ENCODE data around the gene NCBP2L.

The NCBP2L gene

GRCh38 chrX:107818900-107819521 is 41.5 kb downstream of the NCBP2L start:
- DNase-seq, result no peak

DNA sequence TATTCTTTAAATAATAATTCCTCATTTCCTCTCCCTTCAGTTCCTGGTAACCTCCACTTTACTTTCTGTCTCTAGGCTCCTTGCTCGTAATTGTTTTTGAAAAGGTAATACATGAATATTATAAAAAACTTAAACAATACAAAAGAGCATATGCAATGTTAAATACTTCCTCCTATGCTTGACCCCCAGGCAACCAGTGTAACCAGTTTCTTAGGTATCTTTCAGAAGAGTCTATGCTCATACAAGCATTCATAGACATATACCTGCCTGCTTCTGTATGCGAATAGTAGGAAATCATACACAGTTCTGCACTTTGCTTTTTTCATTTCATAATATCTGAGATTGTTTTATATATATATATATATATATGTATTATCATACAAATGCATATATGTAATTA is 45.5 kb downstream of the NCBP2L start:
- DNase-seq, result no peak

DNA sequence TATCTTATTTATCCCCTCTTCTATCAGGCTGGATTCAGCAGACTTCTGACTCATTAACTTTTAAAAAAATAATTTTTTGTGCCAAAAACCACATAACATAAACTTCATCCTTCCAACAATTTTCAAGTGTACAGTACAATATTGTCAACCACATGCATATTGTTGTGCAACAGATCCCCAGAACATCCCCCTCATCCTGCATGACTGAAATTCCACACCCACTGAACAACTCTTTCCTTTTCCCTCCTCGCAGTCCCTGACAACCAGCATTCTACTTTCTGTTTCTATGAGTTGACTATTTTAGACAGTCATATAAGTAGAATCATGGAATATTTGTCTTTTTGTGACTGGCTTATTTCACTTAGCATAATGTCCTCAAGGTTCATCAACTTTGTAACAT is 45.9 kb downstream of the NCBP2L start:
- no peak for DNase-seq

GRCh38 chrX:107825698-107826237 is 48.2 kb downstream of the NCBP2L start, which contains the start of gene MID2:
Gene MID2 (plus strand): TSS chrX:107825866. CDS start chrX:107826427, 561 bp downstream.
- peak; percentile 75 for DNase-seq

DNA sequence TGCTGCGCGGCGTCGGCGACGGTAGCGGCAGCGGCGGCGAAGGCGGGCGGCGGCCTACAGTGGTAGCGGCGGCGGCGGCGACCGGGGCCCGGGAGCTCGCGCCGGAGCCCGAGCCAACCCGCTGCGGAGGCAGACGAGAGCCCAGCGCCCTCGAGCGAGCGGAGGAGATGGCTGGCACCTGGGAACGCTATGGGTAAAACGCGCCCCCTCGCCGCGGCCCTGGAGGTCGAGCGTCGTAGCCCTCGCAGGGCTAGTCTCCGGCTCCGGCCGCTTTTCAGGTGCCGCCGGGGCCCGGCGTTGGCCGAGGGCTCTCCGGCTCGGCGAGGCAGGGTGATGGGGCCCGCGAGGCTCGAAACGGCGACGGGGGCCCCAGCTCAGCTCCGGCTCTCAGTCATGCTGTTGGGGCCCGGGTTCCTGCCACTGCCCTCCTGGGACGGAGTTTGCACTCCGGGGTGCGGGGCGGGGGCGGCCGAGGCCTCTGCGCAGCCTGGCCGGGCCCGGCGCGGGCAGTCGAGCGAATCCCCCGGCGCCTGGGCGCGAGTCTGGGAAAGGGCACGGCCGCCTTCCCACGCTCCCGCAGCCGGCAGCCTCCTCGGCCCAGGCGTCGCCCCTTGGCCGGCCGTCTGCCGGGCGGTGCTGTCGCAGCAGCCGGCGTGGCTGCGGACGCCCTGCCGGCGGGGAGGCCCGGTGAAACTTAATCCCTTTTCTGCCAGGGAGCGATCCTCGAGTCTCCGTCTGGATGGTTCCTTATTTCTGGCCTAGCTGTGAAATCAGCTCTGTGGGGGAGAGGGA is 48.9 kb downstream of the NCBP2L start:
- DNase-seq, result peak; percentile 72

DNA sequence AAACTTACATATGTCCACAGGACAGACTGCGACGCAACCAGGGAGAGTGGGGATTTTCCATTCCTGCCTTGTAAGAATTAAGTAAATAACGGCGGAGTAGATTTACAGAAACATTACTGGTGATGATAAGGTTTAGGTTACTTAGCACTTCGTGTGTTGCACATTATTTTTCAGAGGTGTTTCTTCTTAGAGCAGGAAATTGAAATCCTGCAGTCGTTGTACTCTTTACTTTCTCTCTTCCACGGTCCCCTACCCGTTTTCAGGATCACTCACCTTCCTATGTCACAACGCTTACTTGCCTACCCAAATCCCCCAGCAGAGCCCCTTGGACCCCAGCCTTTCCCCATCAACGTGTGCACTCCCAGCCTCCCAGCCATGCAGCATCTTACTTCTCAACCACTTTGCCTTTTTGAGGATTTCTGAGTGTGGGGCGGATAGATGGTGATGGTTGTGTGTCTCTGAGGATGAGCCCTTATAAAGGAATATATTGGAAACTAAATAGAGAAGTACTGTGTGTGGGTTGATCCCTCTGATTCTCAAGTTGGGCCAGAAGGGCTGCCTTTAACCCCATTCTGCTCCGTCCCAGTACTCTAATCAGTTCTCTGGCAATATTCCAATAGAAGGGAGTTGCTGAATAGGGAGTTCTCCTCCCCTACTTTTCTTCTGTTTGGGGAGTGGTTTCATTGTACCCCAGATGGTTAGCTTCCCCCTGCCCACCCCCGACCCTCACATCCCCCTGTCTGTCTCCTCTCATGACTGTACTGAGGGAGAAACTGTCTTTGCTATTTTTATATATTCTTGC is 49.7 kb downstream of the NCBP2L start:
- DNase-seq, result no peak

DNA sequence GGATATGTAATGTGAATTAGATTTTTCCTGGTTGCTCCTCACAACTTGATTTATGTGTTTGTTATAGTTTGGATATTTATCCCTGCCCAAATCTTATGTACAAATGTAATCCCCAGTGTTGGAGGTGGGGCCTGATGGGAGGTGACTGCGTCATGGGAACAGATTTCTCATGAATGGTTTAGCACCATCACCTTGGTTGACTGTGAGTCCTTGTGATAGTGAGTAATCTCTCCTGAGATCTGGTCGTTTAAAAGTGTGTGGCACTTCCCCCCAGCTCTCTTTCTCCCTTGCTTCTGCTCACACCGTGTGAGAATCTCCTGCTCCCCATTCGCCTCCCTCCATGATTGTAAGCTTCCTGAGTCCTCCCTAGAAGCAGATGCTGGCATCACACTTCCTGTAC is 50.3 kb downstream of the NCBP2L start:
- DNase-seq, result no peak

DNA sequence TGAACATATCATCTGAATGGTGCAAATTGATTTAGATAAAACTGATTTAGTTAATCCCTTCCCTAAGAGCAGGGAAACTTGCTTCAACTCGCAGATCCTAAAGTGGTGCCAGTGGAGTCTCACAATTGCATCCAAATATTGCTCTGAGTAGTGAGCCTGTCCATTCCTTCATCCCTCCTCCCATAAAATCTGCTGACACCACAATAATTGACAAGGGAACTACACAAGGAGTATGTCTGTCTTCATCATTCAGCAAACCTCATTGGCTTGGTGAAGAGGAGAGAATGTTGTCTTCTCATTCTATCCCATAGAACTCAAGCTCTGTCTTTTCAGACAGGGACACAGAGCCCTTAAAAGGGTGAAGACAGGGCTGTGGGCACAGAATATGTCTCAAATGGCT is 52.3 kb downstream of the NCBP2L start:
- no peak for DNase-seq

GRCh38 chrX:107831071-107831730 is 53.7 kb downstream of the NCBP2L start:
- DNase-seq, result no peak

- no peak for DNase-seq
Observed at GRCh38 chrX:107834275-107835201, 57.0 kb downstream of the NCBP2L start.

DNA sequence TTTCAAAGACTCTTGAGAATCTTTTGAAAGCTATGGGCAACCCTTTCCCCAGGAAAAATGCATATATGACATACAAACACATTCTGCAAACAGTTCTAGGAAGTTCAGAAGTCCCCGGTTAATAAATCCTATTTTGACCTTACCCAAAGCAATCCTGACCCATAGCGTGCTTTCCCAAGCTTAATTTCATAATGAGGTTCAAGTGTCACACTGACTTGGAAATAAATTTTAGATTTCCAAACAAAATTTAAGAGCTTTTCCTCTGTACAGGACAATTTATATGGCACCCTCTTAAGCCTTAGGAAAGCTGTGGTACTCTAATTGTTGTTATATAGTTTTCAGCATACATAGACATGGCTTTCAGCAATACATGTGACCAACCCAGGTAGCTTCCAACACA is 59.4 kb downstream of the NCBP2L start:
- no peak for DNase-seq

- DNase-seq, result no peak
Observed at GRCh38 chrX:107840971-107841370, 63.4 kb downstream of the NCBP2L start.

GRCh38 chrX:107842715-107843400 is 65.3 kb downstream of the NCBP2L start:
- DNase-seq, result no peak

Measured in activated CD8-positive, alpha-beta memory T cell treated with anti-CD3 and anti-CD28 coated beads for 24 hours (primary cell).